K562 (cell line): Measurements from ENCODE around the gene PTPN5. TPM values are rescaled to one million over a fixed set of nuclear protein-coding genes. Genes with fewer than 3 reads are reported as not detected.
A peak's percentile ranks its signal among the peaks of the same experiment; 100 is the strongest.

Experiments
- ATAC-seq: fragments of 200-7000 bp; cut with Tn5 transposase; 3 replicates; pipeline ENCODE4 v1.9.1; 2020; ENCODE audit warnings: moderate library complexity
- BruUV-seq: library from RNA; stranded (reverse); fragments of 400-500 nt; replicated peaks from 2 replicates; lab custom pipeline; 2021; lab: Mats Ljungman, UMichigan
- CTCF ChIA-PET: fragments of 300-600 bp; formaldehyde crosslinking; extraction: SDS; loops from one replicate; lab custom pipeline; 2021; ENCODE audit warnings: low intra/inter-chr PET ratio; lab: Yijun Ruan, JAX
- POLR2A ChIA-PET: fragments of 300-600, 350-650 bp; sonication (Branson Sonifier 250); formaldehyde crosslinking; extraction: SDS; loops from one replicate; lab custom pipeline; 2021; ENCODE audit warnings: antibody characterized with exemption, inconsistent platforms; lab: Yijun Ruan, JAX
- DNase-seq, 4 experiments: peaks; one replicate each; pipeline versions ENCODE4 v3.0.0 to v3.0.0-alpha.2; 2011 to 2018; ENCODE audit warnings: low spot score in 3 of 4, mixed read lengths in 3 of 4; ENCODE audit errors: extremely low read depth in 1 of 4
- FAIRE-seq: peaks from 2 replicates; lab custom pipeline; 2011; peaks lifted over from hg19 to GRCh38; lab: Jason Lieb, UNC
- H2AFZ ChIP-seq: 2 replicates; pipeline ENCODE4 v1.6.0; 2011; ENCODE audit warnings: low read depth, low read length, control low read depth, inconsistent platforms
- H3K27ac ChIP-seq: fragments of 200-600 bp; 3 replicates; pipeline ENCODE4 v1.8.0; 2011; ENCODE audit warnings: low read depth, mild to moderate bottlenecking, control low read depth, inconsistent platforms, low read length, moderate library complexity, mixed read lengths; ENCODE audit errors: extremely low read depth
- H3K27me3 ChIP-seq, 2 experiments: fragments of 300-600 bp in 1 of 2; 2 replicates in 1 of 2; 3 replicates in 1 of 2; pipeline versions ENCODE4 v1.6.0 to v1.8.0; 2011; ENCODE audit warnings: inconsistent platforms in 2 of 2, low read length in 2 of 2, mild to moderate bottlenecking in 1 of 2, mixed read lengths in 1 of 2, moderate library complexity in 1 of 2; ENCODE audit not compliant: control insufficient read depth in 2 of 2, insufficient read depth in 2 of 2
- H3K36me3 ChIP-seq: fragments of 300-600 bp; 3 replicates; pipeline ENCODE4 v1.8.0; 2011; ENCODE audit warnings: mild to moderate bottlenecking, low read length, inconsistent platforms; ENCODE audit not compliant: control insufficient read depth, insufficient read depth
- H3K4me1 ChIP-seq, 2 experiments: fragments of 200-600 bp in 1 of 2; replicated peaks in 1 of 2; 2 replicates in 1 of 2; 3 replicates in 1 of 2; pipeline versions ENCODE4 v1.5.1 to v1.8.0; 2011; ENCODE audit warnings: inconsistent platforms in 2 of 2, low read length in 2 of 2, mild to moderate bottlenecking in 1 of 2, mixed read lengths in 1 of 2, moderate library complexity in 1 of 2; ENCODE audit not compliant: control insufficient read depth in 2 of 2, insufficient read depth in 2 of 2
- H3K4me2 ChIP-seq: 2 replicates; pipeline ENCODE4 v1.6.1; 2011; ENCODE audit warnings: low read length, control low read depth, inconsistent platforms, mixed read lengths; ENCODE audit not compliant: insufficient read depth
- H3K4me3 ChIP-seq: fragments of 200-600 bp; sonication (generic), shearing (Covaris generic); 2 replicates; pipeline ENCODE4 v1.5.1; 2016; ENCODE audit warnings: control low read depth, inconsistent platforms
- H3K79me2 ChIP-seq: fragments of 200-600 bp; 3 replicates; pipeline ENCODE4 v1.8.0; 2011; ENCODE audit warnings: low read length, inconsistent platforms; ENCODE audit not compliant: control insufficient read depth, insufficient read depth
- H3K9ac ChIP-seq, 2 experiments: 2 replicates each; pipeline versions ENCODE4 v1.6.0 to v1.6.1; 2011; ENCODE audit warnings: low read depth in 2 of 2, low read length in 2 of 2, control low read depth in 1 of 2, inconsistent platforms in 1 of 2, mild to moderate bottlenecking in 1 of 2, mixed read lengths in 1 of 2; ENCODE audit not compliant: insufficient read depth in 1 of 2
- H3K9me1 ChIP-seq: one replicate; pipeline ENCODE4 v1.6.0; 2011; ENCODE audit warnings: inconsistent platforms, mild to moderate bottlenecking, low read length, moderate library complexity; ENCODE audit not compliant: control insufficient read depth, insufficient read depth
- H3K9me3 ChIP-seq: replicated peaks from 2 replicates; pipeline ENCODE4 v1.5.1; 2011; ENCODE audit warnings: low read depth, low read length, inconsistent platforms; ENCODE audit not compliant: control insufficient read depth, insufficient read depth
- H4K20me1 ChIP-seq: replicated peaks from 2 replicates; pipeline ENCODE4 v1.6.1; 2011; ENCODE audit warnings: low read length, inconsistent platforms, mixed read lengths; ENCODE audit not compliant: control insufficient read depth, insufficient read depth
- CREBBP ChIP-seq: IDR thresholded peaks from one replicate; pipeline ENCODE4 v1.6.1; 2012; ENCODE audit warnings: low read depth, mild to moderate bottlenecking, control low read depth, inconsistent platforms, low read length
- FOXJ2 ChIP-seq: fragments of 200-800 bp; sonication (Bioruptor generic); IDR thresholded peaks from 2 replicates; pipeline ENCODE4 v1.6.1; 2016; ENCODE audit warnings: missing genetic modification characterization, missing compliant biosample characterization
- FOXK2 ChIP-seq, 2 experiments: fragments of 450-650 bp; IDR thresholded peaks in 1 of 2; conservative IDR thresholded peaks in 1 of 2; 2 replicates each; pipeline ENCODE4 v1.6.1; 2016; ENCODE audit warnings: low read depth in 2 of 2, mild to moderate bottlenecking in 1 of 2
- GABPA ChIP-seq: fragments of 200-800 bp; sonication (Bioruptor generic); conservative IDR thresholded peaks from 2 replicates; pipeline ENCODE4 v1.6.1; 2016; ENCODE audit warnings: low read depth, missing genetic modification characterization, missing compliant biosample characterization
- HIVEP1 ChIP-seq: fragments of 250-450 bp; sonication (Bioruptor Pico); IDR thresholded peaks from 2 replicates; pipeline ENCODE4 v1.4.0; 2020; ENCODE audit warnings: mild to moderate bottlenecking
- KDM2B ChIP-seq: fragments of 250-450 bp; sonication (Bioruptor Pico); IDR thresholded peaks from 2 replicates; pipeline ENCODE4 v1.8.0; 2021; ENCODE audit warnings: mild to moderate bottlenecking, moderate library complexity
- NCOR1 ChIP-seq: fragments of 450-650 bp; IDR thresholded peaks from 2 replicates; pipeline ENCODE4 v1.6.1; 2016; ENCODE audit warnings: mild to moderate bottlenecking, moderate library complexity
- NR2F6 ChIP-seq: fragments of 450-650 bp; formaldehyde crosslinking; IDR thresholded peaks from 2 replicates; pipeline ENCODE4 v1.4.0; 2020; ENCODE audit warnings: mild to moderate bottlenecking
- PPARD ChIP-seq: fragments of 250-450 bp; sonication (Bioruptor Pico); IDR thresholded peaks from 2 replicates; pipeline ENCODE4 v1.8.0; 2022; ENCODE audit warnings: inconsistent platforms, mild to moderate bottlenecking, moderate library complexity
- SAP30 ChIP-seq: fragments of 200-600 bp; sonication (generic); IDR thresholded peaks from 2 replicates; pipeline ENCODE4 v1.6.1; 2012; ENCODE audit warnings: borderline replicate concordance, low read depth, mild to moderate bottlenecking, moderate library complexity, low read length, control low read depth, inconsistent platforms; ENCODE audit not compliant: insufficient read depth, poor library complexity, severe bottlenecking
- TAF15 ChIP-seq: fragments of 200-400 bp; formaldehyde crosslinking; IDR thresholded peaks from 2 replicates; pipeline ENCODE4 v1.6.1; 2017; ENCODE audit warnings: mild to moderate bottlenecking, low read depth, low read length, moderate library complexity
- TBP ChIP-seq: optimal IDR thresholded peaks from 2 replicates; pipeline ENCODE3; 2011; ENCODE audit warnings: low read depth, low read length, improper control_type of control experiment
- ZNF143 ChIP-seq: sonication (generic); formaldehyde crosslinking; IDR thresholded peaks from 2 replicates; pipeline ENCODE4 v1.9.0; 2022; ENCODE audit warnings: mild to moderate bottlenecking, missing genetic modification reagents
- ZNF24 ChIP-seq: fragments of 450-650 bp; IDR thresholded peaks from 2 replicates; pipeline ENCODE4 v1.6.1; 2016
- WGBS: fragments of 100-300 bp; shearing (Covaris generic); methylation state at CpG from one replicate; pipeline ENCODE4 v1.1.6; 2016; ENCODE audit warnings: low coverage, mixed read lengths; ENCODE audit not compliant: insufficient coverage; ENCODE audit errors: missing lambda C conversion rate; 5-methylcytosine and 5-hydroxymethylcytosine counted together
- in situ Hi-C: fragments of 300-500 bp; cut with MboI; formaldehyde crosslinking; loops from 4 replicates; pipeline ENCODE4 v1.15.0; 2018; ENCODE audit warnings: inconsistent platforms, mixed read lengths
- intact Hi-C: fragments of 100-400 bp; cut with micrococcal nuclease; formaldehyde crosslinking; loops from 2 replicates; pipeline ENCODE4 v1.14.2; 2022
- polyA plus RNA-seq, 8 experiments: library from polyadenylated mRNA; depleted of rRNA in 4 of 8; stranded (reverse) in 5 of 8; unstranded in 3 of 8; fragments of >200 nt; fragmentation: Nextera tagmentation in 2 of 8; fragmentation: Illumina TruSeq in 1 of 8; extraction: Ambion mirVana in 2 of 8; extraction: Trizol in 1 of 8; gene quantifications; 2 replicates each; pipeline versions ENCODE4 v1.2.1 to v1.2.3, GENCODE V29; 2011 to 2014; ENCODE audit warnings: inconsistent platforms in 1 of 8, missing spikeins in 1 of 8
- total RNA-seq, 7 experiments: library from RNA; depleted of rRNA in 6 of 7; stranded (reverse); fragments of >200 nt in 6 of 7; fragmentation: Illumina TruSeq in 2 of 7; extraction: Trizol in 2 of 7; gene quantifications; 2 replicates each; pipeline versions ENCODE4 v1.2.1 to v1.2.3, GENCODE V29; 2011 to 2021; ENCODE audit warnings: low replicate concordance in 1 of 7
- TF ChIP-seq, protein P1 (sequence below): sonication (generic); formaldehyde crosslinking; IDR thresholded peaks from 2 replicates; pipeline ENCODE4 v1.9.0; 2022; ENCODE audit warnings: mild to moderate bottlenecking, missing genetic modification reagents
- TF ChIP-seq, protein P2 (sequence below): IDR thresholded peaks from 3 replicates; pipeline ENCODE4 v1.6.1; 2011; ENCODE audit warnings: borderline replicate concordance, mild to moderate bottlenecking; ENCODE audit not compliant: insufficient read length, insufficient read depth

Gene PTPN5
- total and polyA plus RNA-seq, 9 of the 15 experiments (the other 6 are each of a cell fraction or from before 2014, with no cell fraction given), result not detected

DNA sequence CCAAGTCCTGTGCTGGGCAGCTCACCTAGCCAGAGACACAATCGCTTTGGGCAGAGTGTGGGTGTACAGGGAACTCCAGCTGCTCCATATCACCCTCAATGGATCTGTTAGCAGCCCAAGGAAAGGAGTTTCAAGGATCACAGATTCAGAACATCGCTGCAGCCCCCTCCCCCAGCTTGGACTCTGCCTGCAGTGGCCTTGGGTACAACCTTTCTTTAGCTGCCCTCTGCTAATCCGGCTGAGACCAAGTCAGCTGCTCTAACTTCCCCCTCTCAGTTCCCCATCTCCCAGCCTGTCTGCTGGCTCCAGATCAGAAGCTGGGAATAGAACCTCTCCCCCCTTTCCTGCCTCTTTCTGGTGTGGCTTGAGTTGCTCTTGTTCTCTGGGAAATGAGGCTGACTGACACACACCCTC lies 91.7 kb downstream of the PTPN5 start:
- Histone ChIP-seq H3K4me1 (peaks cover 9 to 15% of the 10 kb centered on the region in 2 experiments; a peak in 4 of 5 replicates), H3K36me3 (no peaks in the 10 kb centered on the region), H4K20me1 (no peaks in the 10 kb centered on the region; the same call in 1 of the 2 replicates), H3K9me1 (no peaks in the 10 kb centered on the region), H3K27me3 (peaks cover 0 to 21% of the 10 kb centered on the region in 2 experiments; a peak in 2 of 5 replicates), H2AFZ (no peak overlapping the region), H3K9ac (peak overlapping the region in 1 of 2 experiments; percentile 28; a peak in 1 of 4 replicates), H3K79me2 (no peaks in the 10 kb centered on the region), H3K4me3 (no peak overlapping the region), H3K27ac (no peak overlapping the region), H3K9me3 (no peaks in the 10 kb centered on the region), H3K4me2 (no peak overlapping the region)
- TSS peak; percentile 54 for BruUV-seq
- WGBS, result 11% methylated on average over 3 of the region's 3 CpGs
- TF ChIP-seq GABPA (tag) (no peak), ZNF24 (no peak), ZNF143 (CRISPR knock-in tag) (no peak)
- ChIA-PET CTCF (no interaction called here), POLR2A (interaction anchor here (0.5 to 0.7 kb wide), 3 partner anchors 10 to 16 kb away, joined by 3 read pairs; no protein-coding TSS in a partner anchor)
- in situ Hi-C loops, result no loop called here
- intact Hi-C loops, result no loop called here
- FAIRE-seq, result no peak
- no peak for ATAC-seq
- DNase-seq, result no peak

DNA sequence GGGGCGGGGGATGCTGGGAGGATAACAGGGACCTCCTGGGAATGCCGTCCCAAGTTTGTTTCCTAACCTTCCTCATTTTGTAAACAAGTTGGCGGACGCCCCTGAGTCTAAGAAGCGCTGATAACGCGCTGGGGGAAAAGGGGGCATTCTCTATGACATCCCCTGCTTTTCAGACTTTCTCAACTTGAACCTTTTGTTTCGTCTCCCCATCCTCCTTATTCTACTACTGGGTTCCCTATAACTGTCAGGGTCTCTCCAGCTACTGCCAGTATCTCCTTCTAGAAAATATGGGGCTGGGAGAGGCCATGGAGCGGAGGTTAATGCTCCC lies 92.4 kb downstream of the PTPN5 start:
- H3K4me3 ChIP-seq, result peak overlapping the region; percentile 63
- peak overlapping the region; percentile 26 to 88; a peak in 3 of 4 replicates for H3K9ac ChIP-seq
- H3K36me3 ChIP-seq, result no peaks in the 10 kb centered on the region
- DNase-seq (no peak), ATAC-seq (no peak), FAIRE-seq (no peak)
- H3K9me3 ChIP-seq, result no peaks in the 10 kb centered on the region
- peaks cover 9 to 15% of the 10 kb centered on the region in 2 experiments; a peak in 4 of 5 replicates for H3K4me1 ChIP-seq
- peak overlapping the region; percentile 79 for H2AFZ ChIP-seq
- peak overlapping the region; percentile 64 for H3K4me2 ChIP-seq
- peaks cover 0 to 15% of the 10 kb centered on the region in 2 experiments; a peak in 2 of 5 replicates for H3K27me3 ChIP-seq
- POLR2A ChIA-PET, result interaction anchor here (0.5 kb wide), 1 partner anchor 9 kb away, joined by 3 read pairs; no protein-coding TSS in a partner anchor
- no peaks in the 10 kb centered on the region for H3K9me1 ChIP-seq
- CTCF ChIA-PET, result no interaction called here
- BruUV-seq, result no TSS peak
- H4K20me1 ChIP-seq, result no peaks in the 10 kb centered on the region; the same call in 1 of the 2 replicates
- H3K27ac ChIP-seq, result no peak overlapping the region
- in situ Hi-C loops, result no loop called here
- intact Hi-C loops, result no loop called here
- no peaks in the 10 kb centered on the region for H3K79me2 ChIP-seq
- WGBS, result 7% methylated on average over 8 of the region's 9 CpGs
- no peak for TF ChIP-seq TAF15
- no peak for TF ChIP-seq FOXJ2 (tag)
- TF ChIP-seq HIVEP1 (CRISPR knock-in tag), result no peak
- TF ChIP-seq, protein P1, sequence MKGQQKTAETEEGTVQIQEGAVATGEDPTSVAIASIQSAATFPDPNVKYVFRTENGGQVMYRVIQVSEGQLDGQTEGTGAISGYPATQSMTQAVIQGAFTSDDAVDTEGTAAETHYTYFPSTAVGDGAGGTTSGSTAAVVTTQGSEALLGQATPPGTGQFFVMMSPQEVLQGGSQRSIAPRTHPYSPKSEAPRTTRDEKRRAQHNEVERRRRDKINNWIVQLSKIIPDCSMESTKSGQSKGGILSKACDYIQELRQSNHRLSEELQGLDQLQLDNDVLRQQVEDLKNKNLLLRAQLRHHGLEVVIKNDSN (CRISPR knock-in tag), result no peak
- TF ChIP-seq SAP30, result peak; percentile 48
- TF ChIP-seq NR2F6 (CRISPR knock-in tag), result no peak
- TF ChIP-seq CREBBP, result no peak
- TF ChIP-seq PPARD (CRISPR knock-in tag), result no peak
- no peak for TF ChIP-seq TBP
- TF ChIP-seq, protein P2, sequence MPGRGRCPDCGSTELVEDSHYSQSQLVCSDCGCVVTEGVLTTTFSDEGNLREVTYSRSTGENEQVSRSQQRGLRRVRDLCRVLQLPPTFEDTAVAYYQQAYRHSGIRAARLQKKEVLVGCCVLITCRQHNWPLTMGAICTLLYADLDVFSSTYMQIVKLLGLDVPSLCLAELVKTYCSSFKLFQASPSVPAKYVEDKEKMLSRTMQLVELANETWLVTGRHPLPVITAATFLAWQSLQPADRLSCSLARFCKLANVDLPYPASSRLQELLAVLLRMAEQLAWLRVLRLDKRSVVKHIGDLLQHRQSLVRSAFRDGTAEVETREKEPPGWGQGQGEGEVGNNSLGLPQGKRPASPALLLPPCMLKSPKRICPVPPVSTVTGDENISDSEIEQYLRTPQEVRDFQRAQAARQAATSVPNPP, result no peak
- no peak for TF ChIP-seq NCOR1
- peak; percentile 49 to 50 for TF ChIP-seq FOXK2 (conservative IDR thresholded peaks at IDR 0.05 in 1 of 2, IDR thresholded peaks at IDR 0.05 in 1 of 2; ENCODE audit: low read depth in 2 of 2)
- TF ChIP-seq KDM2B (CRISPR knock-in tag), result no peak
